ENCODE measurements around the gene ZNF761. TPM values are rescaled to one million over a fixed set of nuclear protein-coding genes. Genes with fewer than 3 reads are reported as not detected.
A peak's percentile ranks its signal among the peaks of the same experiment; 100 is the strongest.
"Not testable (repeated sequence)": the region's sequence is repeated elsewhere in the genome, so short reads cannot be mapped to it uniquely, and the experiment has no call there.

ZNF761 gene
- total and polyA plus RNA-seq, 2 donors: 8.5 to 29.4 TPM

- no peak overlapping the region for H3K27ac ChIP-seq (ENCODE audit: low read depth)
- H3K4me3 ChIP-seq (ENCODE audit: low read depth, low read length): no peak overlapping the region
- 78% methylated on average over 5 of the region's 5 CpGs for WGBS
- H3K4me1 ChIP-seq (ENCODE audit: insufficient read depth): no peaks in the 10 kb centered on the region
- H3K36me3 ChIP-seq (ENCODE audit: insufficient read depth): no peaks in the 10 kb centered on the region
- DNase-seq (ENCODE audit: extremely low spot score): no peak
Measured at GRCh38 chr19:53422551-53422950, 9.2 kb upstream of the ZNF761 start.

GRCh38 chr19:53423074-53423473 is 8.7 kb upstream of the ZNF761 start:
- not testable (repeated sequence) for H3K36me3 ChIP-seq (ENCODE audit: insufficient read depth); H3K4me3 ChIP-seq (ENCODE audit: low read depth, low read length); H3K4me1 ChIP-seq (ENCODE audit: insufficient read depth); DNase-seq (ENCODE audit: extremely low spot score); H3K27ac ChIP-seq (ENCODE audit: low read depth)
- WGBS: 13% methylated on average over 11 of the region's 13 CpGs

- H3K27ac ChIP-seq (ENCODE audit: low read depth); H3K4me1 ChIP-seq (ENCODE audit: insufficient read depth); H3K36me3 ChIP-seq (ENCODE audit: insufficient read depth); H3K4me3 ChIP-seq (ENCODE audit: low read depth, low read length); DNase-seq (ENCODE audit: extremely low spot score): not testable (repeated sequence)
- WGBS: 19% methylated on average over 8 of the region's 8 CpGs
Measured at GRCh38 chr19:53423680-53424079, 8.1 kb upstream of the ZNF761 start.

- no peaks in the 10 kb centered on the region for H3K4me1 ChIP-seq (ENCODE audit: insufficient read depth)
- DNase-seq (ENCODE audit: extremely low spot score): peak; percentile 32
- no peaks in the 10 kb centered on the region for H3K36me3 ChIP-seq (ENCODE audit: insufficient read depth)
- H3K4me3 ChIP-seq (ENCODE audit: low read depth, low read length): no peak overlapping the region
- 20% methylated on average over 9 of the region's 9 CpGs for WGBS
- no peak overlapping the region for H3K27ac ChIP-seq (ENCODE audit: low read depth)
Measured at GRCh38 chr19:53424968-53425597, 6.7 kb upstream of the ZNF761 start.

GRCh38 chr19:53432088-53432661 is 391 bp downstream of the ZNF761 start:
- peak overlapping the region; percentile 69 for H3K4me3 ChIP-seq (ENCODE audit: low read depth, low read length)
- DNase-seq (ENCODE audit: extremely low spot score): no peak
- H3K27ac ChIP-seq (ENCODE audit: low read depth): peak overlapping the region; percentile 16
- no peaks in the 10 kb centered on the region for H3K36me3 ChIP-seq (ENCODE audit: insufficient read depth)
- under 1% methylated on average over 30 of the region's 30 CpGs for WGBS
- no peaks in the 10 kb centered on the region for H3K4me1 ChIP-seq (ENCODE audit: insufficient read depth)

- 69% methylated on average over 2 of the region's 2 CpGs for WGBS
- DNase-seq (ENCODE audit: extremely low spot score); H3K36me3 ChIP-seq (ENCODE audit: insufficient read depth); H3K27ac ChIP-seq (ENCODE audit: low read depth); H3K4me1 ChIP-seq (ENCODE audit: insufficient read depth); H3K4me3 ChIP-seq (ENCODE audit: low read depth, low read length): not testable (repeated sequence)
Measured at GRCh38 chr19:53443809-53444208, 12.0 kb downstream of the ZNF761 start.

- H3K4me1 ChIP-seq (ENCODE audit: insufficient read depth); H3K36me3 ChIP-seq (ENCODE audit: insufficient read depth); H3K4me3 ChIP-seq (ENCODE audit: low read depth, low read length); H3K27ac ChIP-seq (ENCODE audit: low read depth); DNase-seq (ENCODE audit: extremely low spot score): not testable (repeated sequence)
- WGBS: 91% methylated on average over 5 of the region's 5 CpGs
Measured at GRCh38 chr19:53447196-53447595, 15.4 kb downstream of the ZNF761 start.

GRCh38 chr19:53455828-53456227 is 24.0 kb downstream of the ZNF761 start:
- H3K27ac ChIP-seq (ENCODE audit: low read depth): no peak overlapping the region
- H3K4me3 ChIP-seq (ENCODE audit: low read depth, low read length): no peak overlapping the region
- DNase-seq (ENCODE audit: extremely low spot score): no peak
- H3K36me3 ChIP-seq (ENCODE audit: insufficient read depth): peaks cover 4% of the 10 kb centered on the region
- no peaks in the 10 kb centered on the region for H3K4me1 ChIP-seq (ENCODE audit: insufficient read depth)
- 98% methylated on average over 9 of the region's 9 CpGs for WGBS

- H3K36me3 ChIP-seq (ENCODE audit: insufficient read depth); H3K4me3 ChIP-seq (ENCODE audit: low read depth, low read length); H3K27ac ChIP-seq (ENCODE audit: low read depth); H3K4me1 ChIP-seq (ENCODE audit: insufficient read depth); DNase-seq (ENCODE audit: extremely low spot score): not testable (repeated sequence)
- WGBS: 58% methylated on average over 11 of the region's 11 CpGs
Measured at GRCh38 chr19:53460131-53460721, 28.4 kb downstream of the ZNF761 start.

GRCh38 chr19:53461866-53462265 is 30.1 kb downstream of the ZNF761 start:
- 89% methylated on average over 6 of the region's 6 CpGs for WGBS
- Histone ChIP-seq H3K36me3 (ENCODE audit: insufficient read depth) (no peaks in the 10 kb centered on the region), H3K27ac (ENCODE audit: low read depth) (no peak overlapping the region), H3K4me1 (ENCODE audit: insufficient read depth) (no peaks in the 10 kb centered on the region), H3K4me3 (ENCODE audit: low read depth, low read length) (no peak overlapping the region)
- DNase-seq (ENCODE audit: extremely low spot score): no peak

- Histone ChIP-seq H3K27ac (ENCODE audit: low read depth) (no peak overlapping the region), H3K4me3 (ENCODE audit: low read depth, low read length) (no peak overlapping the region), H3K36me3 (ENCODE audit: insufficient read depth) (no peaks in the 10 kb centered on the region), H3K4me1 (ENCODE audit: insufficient read depth) (no peaks in the 10 kb centered on the region)
- DNase-seq (ENCODE audit: extremely low spot score): no peak
- 36% methylated on average over 14 of the region's 14 CpGs for WGBS
Measured at GRCh38 chr19:53462861-53463260, 31.1 kb downstream of the ZNF761 start.

GRCh38 chr19:53463263-53463662 is 31.5 kb downstream of the ZNF761 start:
- Histone ChIP-seq H3K27ac (ENCODE audit: low read depth) (no peak overlapping the region), H3K36me3 (ENCODE audit: insufficient read depth) (no peaks in the 10 kb centered on the region), H3K4me3 (ENCODE audit: low read depth, low read length) (no peak overlapping the region), H3K4me1 (ENCODE audit: insufficient read depth) (no peaks in the 10 kb centered on the region)
- 9% methylated on average over 19 of the region's 19 CpGs for WGBS
- DNase-seq (ENCODE audit: extremely low spot score): no peak

GRCh38 chr19:53466726-53467484 is 35.1 kb downstream of the ZNF761 start:
- no peak for DNase-seq (ENCODE audit: extremely low spot score)
- Histone ChIP-seq H3K4me3 (ENCODE audit: low read depth, low read length) (peak overlapping the region; percentile 64), H3K36me3 (ENCODE audit: insufficient read depth) (no peaks in the 10 kb centered on the region), H3K4me1 (ENCODE audit: insufficient read depth) (no peaks in the 10 kb centered on the region), H3K27ac (ENCODE audit: low read depth) (no peak overlapping the region)
- WGBS: 10% methylated on average over 31 of the region's 31 CpGs

Measured in urinary bladder (tissue), 4 donors.